Measurements from ENCODE around the gene ZNF341.

- TF ChIP-seq CTCF (IDR thresholded peaks at IDR 0.05) = no peak
- TF ChIP-seq POLR2AphosphoS5 (IDR thresholded peaks at IDR 0.05) = no peak
Observed at GRCh38 chr20:33686984-33687366, 44.8 kb upstream of the ZNF341 start.
